ENCODE data around the gene KNDC1.
A peak's percentile ranks its signal among the peaks of the same experiment; 100 is the strongest.
"Not testable (repeated sequence)": the region's sequence is repeated elsewhere in the genome, so short reads cannot be mapped to it uniquely, and the experiment has no call there.

Gene KNDC1

GRCh38 chr10:133141144-133141957 is 18.7 kb upstream of the KNDC1 start:
- DNase-seq = no peak

GRCh38 chr10:133141958-133142340 is 18.1 kb upstream of the KNDC1 start:
- DNase-seq = no peak

GRCh38 chr10:133142523-133143199 is 17.4 kb upstream of the KNDC1 start:
- no peak for DNase-seq

GRCh38 chr10:133143200-133143533 is 16.9 kb upstream of the KNDC1 start:
- DNase-seq = no peak

GRCh38 chr10:133143546-133143945 is 16.5 kb upstream of the KNDC1 start:
- no peak for DNase-seq

- DNase-seq = no peak
These were observed 15.2 kb upstream of the KNDC1 start for GRCh38 chr10:133144771-133145170.

- no peak for DNase-seq
These were observed 9.8 kb upstream of the KNDC1 start for GRCh38 chr10:133150226-133150625.

- no peak for DNase-seq
These were observed 9.4 kb upstream of the KNDC1 start for GRCh38 chr10:133150656-133151055.

- not testable (repeated sequence) for DNase-seq
These were observed 8.9 kb upstream of the KNDC1 start for GRCh38 chr10:133151071-133151470.

GRCh38 chr10:133151543-133151972 is 8.5 kb upstream of the KNDC1 start:
- no peak for DNase-seq

- DNase-seq = no peak
These were observed 5.6 kb upstream of the KNDC1 start for GRCh38 chr10:133154411-133154810.

GRCh38 chr10:133154996-133155778 is 4.8 kb upstream of the KNDC1 start:
- no peak for DNase-seq

- no peak for DNase-seq
These were observed 3.1 kb upstream of the KNDC1 start for GRCh38 chr10:133156674-133157579.

GRCh38 chr10:133157662-133158436 is 2.2 kb upstream of the KNDC1 start:
- no peak for DNase-seq

GRCh38 chr10:133158437-133158755 is 1.6 kb upstream of the KNDC1 start:
- no peak for DNase-seq

- DNase-seq = peak; percentile 15
These were observed 1.0 kb upstream of the KNDC1 start for GRCh38 chr10:133158756-133159610.

GRCh38 chr10:133159611-133159949 is 439 bp upstream of the KNDC1 start:
- no peak for DNase-seq

GRCh38 chr10:133160826-133161471 is 930 bp downstream of the KNDC1 start:
- no peak for DNase-seq

GRCh38 chr10:133161486-133162109 is 1.6 kb downstream of the KNDC1 start:
- DNase-seq = no peak
